Activated CD4-positive, alpha-beta memory T cell treated with anti-CD3 and anti-CD28 coated beads, Interleukin-2, amount 10 ng/mL, durations not matched to agents 7 days and 5 days (primary cell): ENCODE data around the gene BAZ1A. TPM values are rescaled to one million over a fixed set of nuclear protein-coding genes. Genes with fewer than 3 reads are reported as not detected.
"Not testable (repeated sequence)": the region's sequence is repeated elsewhere in the genome, so short reads cannot be mapped to it uniquely, and the experiment has no call there.

Experiments
- CTCF ChIA-PET: fragments of 350-600 bp; sonication (Branson Sonifier 250); formaldehyde crosslinking; loops from one replicate; lab custom pipeline; 2021; ENCODE audit warnings: antibody characterized with exemption, inconsistent platforms; lab: Charles Lee
- POLR2A ChIA-PET: fragments of 350-600 bp; sonication (Branson Sonifier 250); formaldehyde crosslinking; loops from one replicate; lab custom pipeline; 2021; ENCODE audit warnings: antibody characterized with exemption; lab: Charles Lee
- DNase-seq: peaks from one replicate; pipeline ENCODE4 v3.0.0-alpha.2; 2020
- H3K27ac Mint-ChIP-seq: one replicate; pipeline ENCODE4 v1.8.0; 2021; ENCODE audit warnings: mild to moderate bottlenecking, mixed read lengths
- H3K27me3 Mint-ChIP-seq: one replicate; pipeline ENCODE4 v1.8.0; 2021; ENCODE audit warnings: mixed read lengths
- H3K36me3 Mint-ChIP-seq: one replicate; pipeline ENCODE4 v1.8.0; 2021; ENCODE audit warnings: low read depth, mixed read lengths
- H3K4me1 Mint-ChIP-seq: one replicate; pipeline ENCODE4 v1.8.0; 2021; ENCODE audit warnings: mixed read lengths
- H3K4me3 Mint-ChIP-seq: one replicate; pipeline ENCODE4 v1.8.0; 2021; ENCODE audit warnings: mild to moderate bottlenecking, mixed read lengths
- H3K9me3 Mint-ChIP-seq: one replicate; pipeline ENCODE4 v1.8.0; 2021; ENCODE audit warnings: mixed read lengths
- total RNA-seq, 2 experiments: library from RNA; stranded (reverse); gene quantifications; one replicate each; pipeline ENCODE4 v1.2.3, GENCODE V29; 2021

BAZ1A gene
- total RNA-seq, 2 experiments from 2014 or later = 49.8 to 53.1 TPM

- Mint-ChIP-seq H3K27ac (peak overlapping the region; percentile 76), H3K9me3 (no peaks in the 10 kb centered on the region), H3K36me3 (peaks cover 43% of the 10 kb centered on the region), H3K27me3 (no peaks in the 10 kb centered on the region), H3K4me3 (peak overlapping the region; percentile 4), H3K4me1 (peaks cover 21% of the 10 kb centered on the region)
- POLR2A ChIA-PET = interaction anchor here (0.8 to 1.3 kb wide), 4 partner anchors 14 to 88 kb away, joined by 3 to 4 read pairs (median 3); partner anchors contain the start of gene BAZ1A
- CTCF ChIA-PET = interaction anchor here (1.2 kb wide), 1 partner anchor 12 kb away, joined by 3 read pairs; no protein-coding TSS in a partner anchor
- peak; percentile 18 for DNase-seq
Observed at GRCh38 chr14:34843011-34843554, 32.1 kb downstream of the BAZ1A start.

DNA sequence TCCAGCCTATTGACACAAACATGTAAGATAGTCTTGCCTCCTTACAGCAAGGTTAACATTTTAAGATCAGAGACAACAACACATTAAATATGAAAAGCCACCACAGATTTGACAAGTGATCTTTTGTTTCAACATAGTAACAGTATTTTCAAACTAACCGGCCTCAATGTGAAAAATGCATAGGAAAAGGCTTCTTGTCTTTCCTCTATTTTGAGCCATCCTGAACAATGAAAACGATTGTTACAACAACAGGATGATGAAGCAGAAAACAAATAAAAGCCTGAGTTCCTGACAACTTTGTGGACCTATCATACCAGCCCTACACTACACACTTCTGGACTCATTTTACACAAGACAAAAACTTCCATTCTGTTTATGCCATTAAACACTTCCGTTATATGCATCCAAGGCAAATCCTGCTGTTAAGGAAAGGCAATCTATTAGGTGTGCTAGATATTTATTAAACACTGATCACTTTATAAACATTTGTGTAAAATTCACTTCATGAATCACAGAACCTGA, 37.3 kb downstream of the BAZ1A start:
- peaks cover 22% of the 10 kb centered on the region for H3K36me3 Mint-ChIP-seq
- DNase-seq = no peak

DNA sequence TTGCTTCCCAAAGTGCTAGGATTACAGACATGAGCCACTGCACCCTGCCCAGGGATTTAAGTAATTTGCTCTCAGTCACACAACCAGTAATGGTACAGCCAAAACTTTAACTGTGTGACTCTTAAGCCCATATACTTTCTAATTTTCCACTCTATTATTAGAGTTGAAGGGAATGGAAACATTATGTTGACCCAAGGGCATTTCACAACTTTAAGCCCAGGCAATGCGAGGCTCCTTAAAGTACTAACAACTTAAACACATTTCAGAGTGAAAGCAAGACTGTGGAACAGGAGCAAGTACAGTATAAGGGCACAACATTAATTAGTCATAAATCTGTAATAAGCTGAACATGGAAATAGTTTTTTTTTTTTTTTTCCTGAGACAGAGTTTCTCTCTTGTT, 39.8 kb downstream of the BAZ1A start:
- ChIA-PET POLR2A (interaction anchor here (0.6 to 1.6 kb wide), 3 partner anchors 22 to 38 kb away, joined by 3 to 4 read pairs (median 4); no protein-coding TSS in a partner anchor), CTCF (no interaction called here)
- Mint-ChIP-seq H3K27me3 (no peaks in the 10 kb centered on the region), H3K4me3 (no peak overlapping the region), H3K27ac (no peak overlapping the region), H3K36me3 (peaks cover 28% of the 10 kb centered on the region), H3K4me1 (peaks cover 39% of the 10 kb centered on the region), H3K9me3 (no peaks in the 10 kb centered on the region)
- DNase-seq = no peak

More for the DNA sequence above, 37.3 kb downstream of the BAZ1A start:
- H3K4me1 Mint-ChIP-seq = peaks cover 28% of the 10 kb centered on the region
- H3K27ac Mint-ChIP-seq = no peak overlapping the region
- H3K27me3 Mint-ChIP-seq = no peaks in the 10 kb centered on the region
- ChIA-PET CTCF (no interaction called here), POLR2A (no interaction called here)
- H3K4me3 Mint-ChIP-seq = no peak overlapping the region
- H3K9me3 Mint-ChIP-seq = no peaks in the 10 kb centered on the region

DNA sequence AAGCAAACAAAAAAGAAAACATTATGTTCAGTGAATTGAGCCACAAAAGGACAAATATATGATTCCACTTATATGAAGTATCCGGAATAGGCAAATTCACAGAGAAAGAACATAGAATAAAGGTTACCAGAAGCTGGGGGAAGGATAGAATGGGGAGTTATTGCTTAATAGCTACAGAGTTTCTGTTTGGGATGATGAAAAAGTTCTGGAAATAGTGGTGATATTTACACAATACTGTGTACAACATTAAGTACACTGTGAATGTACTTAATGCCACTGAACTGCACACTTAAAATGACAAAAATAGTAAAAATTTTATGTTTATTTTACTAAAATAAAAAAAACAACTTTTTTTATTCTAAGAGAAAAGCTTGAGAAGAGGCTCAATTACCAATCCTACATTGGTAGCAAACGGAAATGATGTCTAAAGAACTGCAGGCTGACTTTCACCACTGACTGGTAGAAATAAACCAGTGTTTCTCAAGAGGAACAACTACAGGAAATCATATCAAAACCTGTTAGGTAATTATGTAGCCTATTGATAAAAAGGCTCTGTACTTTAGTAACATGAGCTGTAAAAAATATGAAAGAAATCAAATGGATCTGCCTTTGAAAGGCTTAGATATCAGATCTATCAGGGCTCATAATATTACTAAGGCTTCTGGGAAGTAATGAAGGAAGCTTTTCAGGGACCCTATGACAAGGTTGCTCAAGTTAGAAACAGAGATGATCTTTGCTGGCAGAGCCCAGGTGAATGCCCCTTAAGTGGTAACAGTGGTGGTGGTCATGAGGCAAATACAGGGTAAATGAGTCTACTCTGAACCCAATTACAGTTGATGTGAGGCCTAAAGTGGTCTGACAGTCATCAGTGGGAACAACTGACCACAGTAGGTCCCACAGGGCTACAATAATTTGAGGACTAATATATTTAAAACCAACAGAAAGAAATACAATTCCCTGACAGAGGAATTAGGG, 41.3 kb downstream of the BAZ1A start:
- peaks cover 32% of the 10 kb centered on the region for H3K36me3 Mint-ChIP-seq
- no peak overlapping the region for H3K4me3 Mint-ChIP-seq
- H3K9me3 Mint-ChIP-seq = no peaks in the 10 kb centered on the region
- peaks cover 41% of the 10 kb centered on the region for H3K4me1 Mint-ChIP-seq
- DNase-seq = no peak
- ChIA-PET CTCF (interaction anchor here (0.6 to 0.9 kb wide), 3 partner anchors 12 to 82 kb away, joined by 3 read pairs; no protein-coding TSS in a partner anchor), POLR2A (interaction anchor here (0.6 to 1.6 kb wide), 5 partner anchors 12 to 452 kb away, joined by 3 to 5 read pairs (median 4); no protein-coding TSS in a partner anchor)
- peak overlapping the region; percentile 33 for H3K27ac Mint-ChIP-seq
- no peaks in the 10 kb centered on the region for H3K27me3 Mint-ChIP-seq

DNA sequence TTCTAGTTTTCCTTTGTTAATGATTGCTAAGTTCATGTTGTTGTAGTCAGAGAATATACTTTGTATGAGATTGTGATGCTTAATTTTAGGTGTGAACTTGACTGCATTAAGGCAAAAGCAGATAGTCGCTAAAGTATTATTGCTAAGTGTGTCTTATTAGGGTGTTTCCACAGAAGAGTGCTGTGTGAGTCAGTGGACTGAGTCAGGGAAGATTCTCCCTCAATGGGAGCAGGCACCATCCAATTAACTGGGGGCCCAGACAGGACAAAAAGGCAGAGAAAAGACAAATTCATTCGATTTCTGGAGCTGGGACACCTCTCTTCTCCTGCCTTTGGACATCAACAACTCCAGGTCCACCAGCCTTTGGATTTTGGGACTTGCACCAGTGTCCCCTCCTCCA, 48.5 kb downstream of the BAZ1A start:
- POLR2A ChIA-PET = interaction anchor here (1.7 kb wide), 1 partner anchor 46 kb away, joined by 5 read pairs; no protein-coding TSS in a partner anchor
- CTCF ChIA-PET = no interaction called here
- H3K27ac Mint-ChIP-seq = no peak overlapping the region
- no peak overlapping the region for H3K4me3 Mint-ChIP-seq
- peaks cover 15% of the 10 kb centered on the region for H3K4me1 Mint-ChIP-seq
- DNase-seq = no peak
- H3K9me3 Mint-ChIP-seq = no peaks in the 10 kb centered on the region
- no peaks in the 10 kb centered on the region for H3K27me3 Mint-ChIP-seq
- H3K36me3 Mint-ChIP-seq = peaks cover 56% of the 10 kb centered on the region

DNA sequence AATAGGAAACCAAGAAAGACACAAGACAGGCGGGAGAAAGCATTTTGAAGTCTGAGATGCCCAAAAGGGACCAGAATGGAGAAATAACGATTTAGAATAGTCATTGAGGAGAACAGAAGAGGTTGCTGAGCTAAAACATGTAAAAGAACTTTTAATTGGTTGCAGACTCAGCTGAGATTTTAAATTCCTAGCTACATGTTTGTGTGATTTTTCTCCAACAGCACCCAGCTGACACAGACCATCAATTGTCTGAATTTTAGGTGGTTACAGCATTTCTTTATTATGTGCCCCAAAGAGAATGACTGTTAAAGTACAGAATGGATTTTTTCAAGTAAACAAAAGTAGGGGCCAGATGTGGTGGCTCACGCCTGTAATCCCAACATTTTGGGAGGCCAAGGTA, 50.3 kb downstream of the BAZ1A start:
- ChIA-PET POLR2A (interaction anchor here (1.1 kb wide), 1 partner anchor 50 kb away, joined by 3 read pairs; the partner anchor contains the start of gene BAZ1A), CTCF (interaction anchor here (1.1 kb wide), 1 partner anchor 86 kb away, joined by 4 read pairs; no protein-coding TSS in a partner anchor)
- DNase-seq = no peak
- Mint-ChIP-seq H3K4me3 (no peak overlapping the region), H3K27ac (no peak overlapping the region), H3K27me3 (no peaks in the 10 kb centered on the region), H3K4me1 (peaks cover 8% of the 10 kb centered on the region), H3K9me3 (no peaks in the 10 kb centered on the region), H3K36me3 (peaks cover 57% of the 10 kb centered on the region)

GRCh38 chr14:34824256-34824655, 50.9 kb downstream of the BAZ1A start:
- ChIA-PET CTCF (no interaction called here), POLR2A (no interaction called here)
- Mint-ChIP-seq H3K27me3 (no peaks in the 10 kb centered on the region), H3K36me3 (peaks cover 57% of the 10 kb centered on the region), H3K9me3 (no peaks in the 10 kb centered on the region), H3K4me1 (peaks cover 6% of the 10 kb centered on the region), H3K4me3 (no peak overlapping the region), H3K27ac (no peak overlapping the region)
- no peak for DNase-seq

DNA sequence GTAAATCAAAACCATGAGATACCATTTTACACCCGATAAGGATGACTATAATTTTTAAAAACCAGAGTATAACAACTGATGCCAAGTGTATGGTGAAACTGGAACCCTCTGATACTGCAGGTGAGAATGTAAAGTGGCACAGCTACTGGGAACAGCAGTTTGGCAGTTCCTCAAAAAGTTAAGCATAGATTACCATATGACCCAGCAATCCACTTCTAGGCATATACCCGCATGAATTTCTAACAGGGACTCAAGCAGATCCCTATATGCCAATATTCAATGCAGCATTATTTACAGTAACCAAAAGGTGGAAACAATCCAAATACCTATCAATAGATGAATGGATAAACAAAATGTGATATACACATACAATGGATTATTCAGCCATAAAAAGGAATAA, 57.4 kb downstream of the BAZ1A start:
- Mint-ChIP-seq H3K27ac (no peak overlapping the region), H3K36me3 (peaks cover 39% of the 10 kb centered on the region), H3K4me1 (peaks cover 3% of the 10 kb centered on the region), H3K4me3 (no peak overlapping the region), H3K27me3 (no peaks in the 10 kb centered on the region), H3K9me3 (no peaks in the 10 kb centered on the region)
- POLR2A ChIA-PET = no interaction called here
- no peak for DNase-seq
- CTCF ChIA-PET = no interaction called here

DNA sequence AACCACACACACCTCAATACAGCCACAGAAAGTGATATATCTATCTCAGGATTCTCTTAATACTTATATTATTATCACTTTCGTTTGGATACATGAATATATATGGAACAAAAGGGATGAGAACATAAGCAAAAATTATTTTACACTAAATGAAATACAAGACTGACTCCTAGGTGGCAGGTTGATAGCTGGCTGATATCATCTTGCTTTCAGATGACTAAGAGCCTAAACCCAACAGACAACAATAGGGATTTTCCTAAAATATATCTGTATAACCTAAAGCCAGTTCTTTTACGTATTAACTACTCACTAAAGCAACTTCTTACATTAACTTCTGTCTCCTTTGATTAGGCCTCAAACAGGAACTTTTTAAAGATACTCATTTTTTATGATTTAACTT, 65.1 kb downstream of the BAZ1A start:
- DNase-seq = no peak
- Mint-ChIP-seq H3K27me3 (no peaks in the 10 kb centered on the region), H3K9me3 (peaks cover 12% of the 10 kb centered on the region), H3K4me3 (no peak overlapping the region), H3K36me3 (peaks cover 47% of the 10 kb centered on the region), H3K4me1 (peaks cover 11% of the 10 kb centered on the region), H3K27ac (no peak overlapping the region)
- CTCF ChIA-PET = no interaction called here
- POLR2A ChIA-PET = interaction anchor here (1.3 kb wide), 1 partner anchor 171 kb away, joined by 3 read pairs; no protein-coding TSS in a partner anchor

DNA sequence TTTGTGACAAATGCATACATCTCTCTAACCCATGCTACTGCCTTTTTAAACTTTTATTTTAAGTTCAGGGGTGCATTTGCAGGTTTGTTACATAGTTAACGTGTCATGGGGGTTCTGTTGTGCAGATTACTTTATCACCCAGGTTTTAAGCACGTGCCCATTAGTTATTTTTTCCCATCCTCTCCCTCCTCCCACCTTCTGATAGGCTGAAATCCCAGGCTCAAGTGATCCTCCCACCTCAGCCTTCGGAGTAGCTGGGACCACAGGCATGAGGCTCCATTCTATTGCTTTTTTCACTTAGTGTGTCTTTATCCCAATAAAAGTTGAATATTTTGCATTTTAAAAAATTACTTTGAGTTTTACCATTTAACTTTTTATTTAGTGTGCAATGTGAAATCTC, 68.9 kb downstream of the BAZ1A start:
- H3K27ac Mint-ChIP-seq = no peak overlapping the region

DNA sequence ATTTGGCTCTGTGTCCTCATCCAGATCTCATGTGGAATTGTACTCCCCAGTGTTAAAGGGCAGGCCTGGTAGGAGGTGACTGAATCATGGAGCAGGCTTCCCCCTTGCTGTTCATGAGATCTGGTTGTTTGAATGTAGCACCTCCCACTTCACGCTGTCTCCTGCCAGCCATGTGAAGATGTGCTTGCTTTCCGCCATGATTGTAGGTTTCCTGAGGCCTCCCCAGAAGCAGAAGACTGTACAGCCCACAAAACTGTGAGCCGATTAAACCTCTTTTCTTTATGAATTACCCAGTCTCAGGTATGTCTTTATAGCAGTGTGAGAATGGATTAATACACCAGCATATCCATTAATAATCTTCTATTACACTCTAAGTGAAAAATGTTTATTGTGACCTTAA, 70.2 kb downstream of the BAZ1A start:
- no peak overlapping the region for H3K4me3 Mint-ChIP-seq
- no peaks in the 10 kb centered on the region for H3K4me1 Mint-ChIP-seq
- CTCF ChIA-PET = no interaction called here
- no peak overlapping the region for H3K27ac Mint-ChIP-seq
- no peak for DNase-seq
- H3K9me3 Mint-ChIP-seq = peaks cover 17% of the 10 kb centered on the region
- no peaks in the 10 kb centered on the region for H3K27me3 Mint-ChIP-seq
- peaks cover 75% of the 10 kb centered on the region for H3K36me3 Mint-ChIP-seq
- POLR2A ChIA-PET = no interaction called here

More for the DNA sequence above, 68.9 kb downstream of the BAZ1A start:
- POLR2A ChIA-PET = no interaction called here
- Mint-ChIP-seq H3K4me3 (no peak overlapping the region), H3K9me3 (peaks cover 17% of the 10 kb centered on the region), H3K36me3 (peaks cover 63% of the 10 kb centered on the region), H3K4me1 (no peaks in the 10 kb centered on the region), H3K27me3 (no peaks in the 10 kb centered on the region)
- DNase-seq = no peak
- CTCF ChIA-PET = no interaction called here

- H3K36me3 Mint-ChIP-seq = peaks cover 65% of the 10 kb centered on the region
- not testable (repeated sequence) for DNase-seq, H3K27ac Mint-ChIP-seq, H3K27me3 Mint-ChIP-seq, H3K9me3 Mint-ChIP-seq, H3K4me3 Mint-ChIP-seq, H3K4me1 Mint-ChIP-seq
- ChIA-PET POLR2A (interaction anchor here (1.2 kb wide), 1 partner anchor 75 kb away, joined by 3 read pairs; no protein-coding TSS in a partner anchor), CTCF (interaction anchor here (0.7 kb wide), 1 partner anchor 35 kb away, joined by 3 read pairs; no protein-coding TSS in a partner anchor)
Observed at GRCh38 chr14:34798861-34799260, 76.3 kb downstream of the BAZ1A start.
